K562 treated with DMSO at 1 percent for 24 hours (cell line): ENCODE results near the gene SLC25A38. TPM values are rescaled to one million over a fixed set of nuclear protein-coding genes. Genes with fewer than 3 reads are reported as not detected.

Experiments used
- total RNA-seq: library from RNA; unstranded; fragments of 300-600 nt; gene quantifications from 2 replicates; pipeline ENCODE4 v1.2.3, GENCODE V29; 2022; ENCODE audit warnings: low read depth; ENCODE audit not compliant: insufficient read depth

Gene SLC25A38, protein sequence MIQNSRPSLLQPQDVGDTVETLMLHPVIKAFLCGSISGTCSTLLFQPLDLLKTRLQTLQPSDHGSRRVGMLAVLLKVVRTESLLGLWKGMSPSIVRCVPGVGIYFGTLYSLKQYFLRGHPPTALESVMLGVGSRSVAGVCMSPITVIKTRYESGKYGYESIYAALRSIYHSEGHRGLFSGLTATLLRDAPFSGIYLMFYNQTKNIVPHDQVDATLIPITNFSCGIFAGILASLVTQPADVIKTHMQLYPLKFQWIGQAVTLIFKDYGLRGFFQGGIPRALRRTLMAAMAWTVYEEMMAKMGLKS
- total RNA-seq, result 38.6 and 40.7 TPM in 2 replicates

DNA sequence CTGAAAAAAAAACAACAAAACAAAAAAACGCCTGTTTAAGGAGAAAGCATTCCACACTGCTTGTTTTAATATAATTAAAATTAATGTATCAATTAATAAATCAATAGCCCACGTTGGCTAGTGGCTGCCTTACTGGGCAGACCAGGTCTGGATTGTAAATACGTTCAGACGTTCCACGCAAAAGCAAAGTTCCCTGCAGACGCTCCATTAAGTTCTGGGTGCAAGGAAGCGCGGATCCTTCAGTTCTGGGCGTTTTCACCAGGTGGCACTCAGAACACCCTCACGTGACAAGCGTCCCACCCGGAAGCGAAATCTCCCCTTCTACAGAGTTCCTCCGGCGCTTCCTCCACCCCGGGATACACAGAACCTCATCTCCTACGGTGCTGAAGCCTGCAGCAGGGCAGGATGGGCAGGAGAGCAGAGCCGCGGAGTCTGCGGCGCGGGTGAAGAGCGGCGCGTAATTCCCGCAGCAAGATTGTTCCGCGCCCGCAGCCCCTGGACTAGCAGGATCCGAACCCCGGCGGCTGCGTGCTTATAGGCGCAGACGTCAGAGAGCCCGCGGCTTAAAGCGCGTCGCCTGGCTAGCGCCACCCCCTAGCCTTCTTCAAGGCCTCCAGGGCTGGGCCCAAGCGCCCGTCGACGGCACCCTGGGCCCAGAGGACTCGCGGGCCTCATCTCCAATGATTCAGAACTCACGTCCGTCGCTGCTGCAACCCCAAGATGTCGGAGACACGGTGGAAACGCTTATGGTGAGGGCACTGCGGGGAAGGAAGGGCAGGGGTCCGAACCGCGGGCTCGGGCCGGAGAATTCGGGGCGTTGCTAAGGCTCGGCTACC, at the start of gene SLC25A38:
Gene SLC25A38, plus strand, starts transcription at position 326 of the 836 bp plus-strand sequence. Its CDS starts 355 bp downstream, at position 681.

DNA sequence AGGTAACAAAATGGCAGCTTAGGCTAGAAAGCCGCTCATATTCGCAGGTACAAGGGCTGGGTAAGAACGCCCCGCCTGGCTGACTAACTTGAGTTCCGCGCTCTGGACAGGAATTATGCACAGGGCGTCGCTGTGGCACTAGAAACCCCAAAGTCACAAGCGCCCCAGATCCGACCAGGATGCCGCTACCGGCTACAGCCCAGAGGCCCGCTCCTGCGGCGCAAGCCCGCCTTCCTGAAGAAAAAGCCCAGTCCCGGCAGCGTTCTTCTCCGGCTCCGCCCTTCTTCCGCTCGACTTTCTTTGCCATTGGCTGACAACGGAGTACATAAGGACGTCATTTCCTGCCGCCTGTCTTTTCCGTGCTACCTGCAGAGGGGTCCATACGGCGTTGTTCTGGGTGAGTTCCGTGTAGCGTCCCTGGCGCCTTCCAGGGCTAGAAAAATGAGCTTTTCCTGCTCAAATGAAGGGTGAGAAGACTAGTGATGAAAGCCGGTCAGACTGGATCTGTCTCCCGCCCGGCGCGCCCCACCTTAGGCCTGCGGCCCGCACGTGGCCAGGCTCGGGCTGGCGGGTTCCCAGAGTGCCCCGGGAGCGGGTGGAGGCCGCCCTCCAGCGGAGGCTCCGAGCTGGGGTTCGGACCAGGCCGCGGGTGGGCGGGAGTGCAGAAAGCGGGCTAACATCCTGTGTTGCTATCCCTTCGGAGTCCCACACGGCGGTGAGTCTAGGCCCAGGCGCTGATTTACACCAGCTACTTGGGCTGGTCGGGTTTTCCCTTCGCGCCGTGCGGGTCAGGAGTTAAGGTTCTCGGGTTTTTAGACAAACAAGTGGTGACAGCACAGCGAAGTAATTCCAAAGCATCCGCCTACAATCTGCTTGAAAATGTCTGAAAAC, 23.4 kb downstream of the SLC25A38 start, which contains the start of gene RPSA:
Gene RPSA, plus strand, starts transcription at position 353 of the 891 bp plus-strand sequence. CDS start 934 bp downstream, outside the sequence.

Other genes with a start within 250 kb of the SLC25A38 start
- 42.5 and 42.8 TPM in 2 replicates for gene CSRNP1, start 229.8 kb upstream of the SLC25A38 start, total RNA-seq
- gene XIRP1, start 190.8 kb upstream of the SLC25A38 start, total RNA-seq, result not detected in 2 replicates
- gene CX3CR1, start 103.3 kb upstream of the SLC25A38 start, total RNA-seq, result not detected in 2 replicates
- not detected in 2 replicates for gene CCR8, start 53.7 kb upstream of the SLC25A38 start, total RNA-seq
- gene RPSA, start 23.4 kb downstream of the SLC25A38 start, total RNA-seq, result 3,075 and 3,128 TPM in 2 replicates
- not detected in 2 replicates for gene MOBP, start 84.3 kb downstream of the SLC25A38 start, total RNA-seq